Endothelial cell of umbilical vein (primary cell): Measurements from ENCODE around the gene CD46. TPM values are rescaled to one million over a fixed set of nuclear protein-coding genes. Genes with fewer than 3 reads are reported as not detected.

Experiments used
- BruUV-seq: library from RNA; stranded (reverse); fragments of 400-500 nt; replicated peaks from 2 replicates; lab custom pipeline; 2021; lab: Mats Ljungman, UMichigan
- CTCF ChIA-PET: fragments of 300-600, 350-600 bp; sonication (Branson Sonifier 250); formaldehyde crosslinking; loops from one replicate; lab custom pipeline; 2021; ENCODE audit warnings: antibody characterized with exemption, inconsistent platforms; lab: Charles Lee
- POLR2A ChIA-PET: fragments of 300-600, 350-600 bp; sonication (Branson Sonifier 250); formaldehyde crosslinking; loops from one replicate; lab custom pipeline; 2021; ENCODE audit warnings: antibody characterized with exemption, inconsistent platforms; lab: Charles Lee
- DNase-seq: peaks from one replicate; pipeline ENCODE4 v3.0.0-alpha.2; 2011; ENCODE audit warnings: low read depth, low spot score
- FAIRE-seq: peaks from 2 replicates; lab custom pipeline; 2011; peaks lifted over from hg19 to GRCh38; lab: Jason Lieb, UNC
- H2AFZ ChIP-seq: 2 replicates; pipeline ENCODE4 v1.6.0; 2012; ENCODE audit warnings: low read depth, low read length, control low read depth, inconsistent platforms
- H3K27ac ChIP-seq: 2 replicates; pipeline ENCODE4 v1.5.1; 2011; ENCODE audit warnings: low read depth, mild to moderate bottlenecking, control low read depth, low read length, moderate library complexity; ENCODE audit not compliant: insufficient read depth
- H3K27me3 ChIP-seq, 2 experiments: 2 replicates each; pipeline versions ENCODE4 v1.6.0 to v1.6.1; 2011; ENCODE audit warnings: low read length in 2 of 2, mixed read lengths in 1 of 2; ENCODE audit not compliant: control insufficient read depth in 2 of 2, insufficient read depth in 2 of 2
- H3K36me3 ChIP-seq, 2 experiments: 2 replicates in 1 of 2; 3 replicates in 1 of 2; pipeline ENCODE4 v1.5.1; 2011; ENCODE audit warnings: low read length in 2 of 2, mild to moderate bottlenecking in 1 of 2, moderate library complexity in 1 of 2; ENCODE audit not compliant: control insufficient read depth in 2 of 2, insufficient read depth in 2 of 2; ENCODE audit errors: extremely low read depth in 1 of 2
- H3K4me1 ChIP-seq: 3 replicates; pipeline ENCODE4 v1.5.1; 2011; ENCODE audit warnings: mild to moderate bottlenecking, low read length; ENCODE audit not compliant: control insufficient read depth, insufficient read depth; ENCODE audit errors: extremely low read depth
- H3K4me2 ChIP-seq: 2 replicates; pipeline ENCODE4 v1.6.1; 2011; ENCODE audit warnings: low read length, control low read depth, mixed read lengths; ENCODE audit not compliant: insufficient read depth
- H3K4me3 ChIP-seq, 3 experiments: fragments of 200-600 bp in 1 of 3; sonication (generic), shearing (Covaris generic) in 1 of 3; replicated peaks in 1 of 3; 2 replicates each; pipeline ENCODE4 v1.5.1; 2011 to 2016; ENCODE audit warnings: control low read depth in 3 of 3, low read length in 3 of 3, mild to moderate bottlenecking in 2 of 3, inconsistent platforms in 1 of 3, low read depth in 1 of 3, moderate library complexity in 1 of 3; ENCODE audit not compliant: insufficient read depth in 1 of 3
- H3K79me2 ChIP-seq: 2 replicates; pipeline ENCODE4 v1.6.0; 2012; ENCODE audit warnings: low read length, inconsistent platforms; ENCODE audit not compliant: control insufficient read depth, insufficient read depth
- H3K9ac ChIP-seq: replicated peaks from 2 replicates; pipeline ENCODE3; 2011; ENCODE audit warnings: low read length, control low read depth; ENCODE audit not compliant: insufficient read depth; ENCODE audit errors: extremely low read depth
- H3K9me1 ChIP-seq: replicated peaks from 3 replicates; pipeline ENCODE4 v1.6.0; 2011; ENCODE audit warnings: mild to moderate bottlenecking, low read length; ENCODE audit not compliant: control insufficient read depth, insufficient read depth; ENCODE audit errors: extremely low read depth
- H3K9me3 ChIP-seq: replicated peaks from 2 replicates; pipeline ENCODE4 v1.5.1; 2012; ENCODE audit warnings: low read length, inconsistent platforms; ENCODE audit not compliant: control insufficient read depth, insufficient read depth
- H4K20me1 ChIP-seq: replicated peaks from 2 replicates; pipeline ENCODE3; 2011; ENCODE audit warnings: mild to moderate bottlenecking, low read length; ENCODE audit not compliant: control insufficient read depth, insufficient read depth; ENCODE audit errors: extremely low read depth
- EZH2 ChIP-seq: IDR thresholded peaks from 2 replicates; pipeline ENCODE4 v1.6.1; 2012; ENCODE audit warnings: borderline replicate concordance, low read depth, mild to moderate bottlenecking, moderate library complexity, low read length, inconsistent platforms; ENCODE audit not compliant: severe bottlenecking
- FOS ChIP-seq: IDR thresholded peaks from 2 replicates; pipeline ENCODE4 v1.6.1; 2011; ENCODE audit warnings: mild to moderate bottlenecking, low read length, moderate library complexity, borderline replicate concordance; ENCODE audit not compliant: insufficient read depth
- GATA2 ChIP-seq: IDR thresholded peaks from 2 replicates; pipeline ENCODE4 v1.7.0; 2011; ENCODE audit warnings: low read depth, mild to moderate bottlenecking, moderate library complexity, mixed read lengths, low read length; ENCODE audit not compliant: insufficient read length, insufficient read depth
- JUN ChIP-seq: IDR thresholded peaks from 2 replicates; pipeline ENCODE4 v1.6.1; 2011; ENCODE audit warnings: borderline replicate concordance, low read depth; ENCODE audit not compliant: insufficient read length, insufficient read depth
- MYC ChIP-seq: IDR thresholded peaks from one replicate; pipeline ENCODE4 v1.6.1; 2011; ENCODE audit warnings: mild to moderate bottlenecking, low read depth, low read length
- POLR2A ChIP-seq: IDR thresholded peaks from 2 replicates; pipeline ENCODE4 v1.6.1; 2012; ENCODE audit warnings: low read depth, mild to moderate bottlenecking, control low read depth, low read length
- POLR2AphosphoS5 ChIP-seq: IDR thresholded peaks from 2 replicates; pipeline ENCODE4 v1.6.1; 2012; ENCODE audit warnings: low read depth, mild to moderate bottlenecking, control low read depth, low read length, moderate library complexity; ENCODE audit not compliant: insufficient read depth
- dilution Hi-C: fragments of 300-500 bp; cut with MboI; formaldehyde crosslinking; loops from one replicate; pipeline ENCODE4 v1.15.0; 2019; ENCODE audit warnings: low sequenced_read_pairs; ENCODE audit not compliant: extremely low pct_ligation_motif_present
- intact Hi-C: fragments of 100-400 bp; cut with micrococcal nuclease; formaldehyde crosslinking; loops from one replicate; pipeline ENCODE4 v1.10.0; 2022
- polyA plus RNA-seq, 4 experiments: library from polyadenylated mRNA; depleted of rRNA in 3 of 4; stranded (reverse) in 3 of 4; unstranded in 1 of 4; fragments of >200 nt; gene quantifications; 2 replicates each; pipeline versions ENCODE4 v1.2.1 to v1.2.3, GENCODE V29; 2011 to 2012; ENCODE audit warnings: missing spikeins in 1 of 4
- total RNA-seq: library from RNA; stranded (reverse); gene quantifications from 2 replicates; pipeline ENCODE4 v1.2.3, GENCODE V29; 2021
- TF ChIP-seq, protein P1 (sequence below), 2 donors: IDR thresholded peaks; 1 replicate in 1 of 2; 2 replicates in 1 of 2; pipeline ENCODE4 v1.5.1; 2011; ENCODE audit warnings: low read length in 2 of 2, mild to moderate bottlenecking in 2 of 2, moderate library complexity in 2 of 2, control low read depth in 1 of 2, inconsistent platforms in 1 of 2, low read depth in 1 of 2; ENCODE audit not compliant: insufficient read depth in 1 of 2; ENCODE audit errors: extremely low read depth in 1 of 2
- TF ChIP-seq, protein P2 (sequence below): IDR thresholded peaks from 2 replicates; pipeline ENCODE4 v1.6.1; 2011; ENCODE audit not compliant: insufficient read depth, insufficient read length

Gene CD46
- total and polyA plus RNA-seq, 2 donors (not counting 3 experiments of a cell fraction or from before 2014, with no cell fraction given), result 134 to 256 TPM

DNA sequence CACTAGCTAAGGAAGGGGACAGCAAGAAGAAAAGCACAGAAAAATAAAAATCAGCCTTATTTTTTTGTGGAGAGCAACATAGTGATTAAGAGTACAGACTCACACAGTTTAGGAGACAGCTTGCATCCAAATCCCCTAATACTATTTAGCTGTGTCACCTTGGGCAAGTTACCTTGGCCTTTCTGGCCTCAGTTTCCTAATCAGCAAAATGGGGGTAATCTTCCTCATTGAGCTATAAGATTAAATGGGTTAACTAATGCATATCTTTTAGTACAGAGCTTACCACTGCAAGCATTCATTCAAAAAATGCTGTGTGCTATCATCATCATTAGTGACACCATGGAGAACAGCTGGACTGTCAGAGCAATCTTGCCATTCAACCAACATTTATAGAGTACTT is 77.7 kb downstream of the CD46 start:
- no peak for FAIRE-seq
- ChIA-PET POLR2A (interaction anchor here (0.8 to 2.2 kb wide), 3 partner anchors 36 to 134 kb away, joined by 3 to 8 read pairs (median 3); no protein-coding TSS in a partner anchor), CTCF (interaction anchor here (0.7 to 21.9 kb wide), 21 partner anchors 9 to 193 kb away, joined by 3 to 634 read pairs (median 5); no protein-coding TSS in a partner anchor)
- TF ChIP-seq, protein P1, sequence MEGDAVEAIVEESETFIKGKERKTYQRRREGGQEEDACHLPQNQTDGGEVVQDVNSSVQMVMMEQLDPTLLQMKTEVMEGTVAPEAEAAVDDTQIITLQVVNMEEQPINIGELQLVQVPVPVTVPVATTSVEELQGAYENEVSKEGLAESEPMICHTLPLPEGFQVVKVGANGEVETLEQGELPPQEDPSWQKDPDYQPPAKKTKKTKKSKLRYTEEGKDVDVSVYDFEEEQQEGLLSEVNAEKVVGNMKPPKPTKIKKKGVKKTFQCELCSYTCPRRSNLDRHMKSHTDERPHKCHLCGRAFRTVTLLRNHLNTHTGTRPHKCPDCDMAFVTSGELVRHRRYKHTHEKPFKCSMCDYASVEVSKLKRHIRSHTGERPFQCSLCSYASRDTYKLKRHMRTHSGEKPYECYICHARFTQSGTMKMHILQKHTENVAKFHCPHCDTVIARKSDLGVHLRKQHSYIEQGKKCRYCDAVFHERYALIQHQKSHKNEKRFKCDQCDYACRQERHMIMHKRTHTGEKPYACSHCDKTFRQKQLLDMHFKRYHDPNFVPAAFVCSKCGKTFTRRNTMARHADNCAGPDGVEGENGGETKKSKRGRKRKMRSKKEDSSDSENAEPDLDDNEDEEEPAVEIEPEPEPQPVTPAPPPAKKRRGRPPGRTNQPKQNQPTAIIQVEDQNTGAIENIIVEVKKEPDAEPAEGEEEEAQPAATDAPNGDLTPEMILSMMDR (IDR thresholded peaks at IDR 0.05; ENCODE audit: extremely low read depth in 1 of 2, insufficient read depth in 1 of 2, low read depth in 1 of 2, low read length in 2 of 2), result no peak
- TF ChIP-seq GATA2 (no peak), MYC (no peak), JUN (no peak), FOS (no peak), POLR2A (no peak), EZH2 (no peak), POLR2AphosphoS5 (no peak)
- TF ChIP-seq, protein P2, sequence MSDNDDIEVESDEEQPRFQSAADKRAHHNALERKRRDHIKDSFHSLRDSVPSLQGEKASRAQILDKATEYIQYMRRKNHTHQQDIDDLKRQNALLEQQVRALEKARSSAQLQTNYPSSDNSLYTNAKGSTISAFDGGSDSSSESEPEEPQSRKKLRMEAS, result no peak
- no peaks in the 10 kb centered on the region for H3K27me3 ChIP-seq
- H3K9ac ChIP-seq, result no peak overlapping the region
- no peak overlapping the region for H2AFZ ChIP-seq
- H4K20me1 ChIP-seq, result no peaks in the 10 kb centered on the region
- H3K9me1 ChIP-seq, result no peaks in the 10 kb centered on the region
- H3K36me3 ChIP-seq, result peaks cover 0 to 3% of the 10 kb centered on the region in 2 experiments
- no peak overlapping the region for H3K4me2 ChIP-seq
- H3K27ac ChIP-seq, result no peak overlapping the region
- H3K4me3 ChIP-seq, result no peak overlapping the region
- no TSS peak for BruUV-seq
- intact Hi-C loops, result loop anchor here (5.0 kb wide), 2 partner anchors 153 to 413 kb away; partner anchors contain the start of gene PLXNA2
- H3K4me1 ChIP-seq, result peaks cover 38% of the 10 kb centered on the region
- peaks cover 55% of the 10 kb centered on the region for H3K79me2 ChIP-seq
- DNase-seq, result no peak
- H3K9me3 ChIP-seq, result no peaks in the 10 kb centered on the region
- dilution Hi-C loops, result no loop called here
